ENCODE measurements around the gene POU1F1. TPM values are rescaled to one million over a fixed set of nuclear protein-coding genes. Genes with fewer than 3 reads are reported as not detected.

Gene POU1F1
- total RNA-seq, 2 donors from 2014 or later, result not detected

DNA sequence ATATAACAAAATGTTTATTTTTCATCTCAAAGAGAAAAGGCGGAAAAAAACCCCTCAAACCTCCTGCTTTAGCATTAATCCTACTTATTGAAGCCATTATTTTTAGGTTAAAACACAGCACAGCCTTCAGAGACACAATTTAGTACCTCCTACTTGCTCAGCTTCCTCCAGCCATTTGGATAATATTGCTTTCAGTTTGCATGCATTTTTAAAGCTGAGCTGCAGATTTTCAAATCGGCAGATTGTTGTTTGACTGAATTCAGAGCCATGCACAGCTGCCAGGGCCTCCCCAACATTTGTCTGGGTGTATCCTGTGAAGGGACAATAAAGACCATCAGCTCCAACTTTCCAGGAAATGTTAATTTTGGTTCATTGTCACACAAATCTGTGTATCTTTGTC lies 14.5 kb downstream of the POU1F1 start:
- H3K36me3 ChIP-seq (ENCODE audit: control insufficient read depth, insufficient read depth, low read length), result no peaks in the 10 kb centered on the region
- Mint-ChIP-seq H3K4me3 (no peak overlapping the region), H3K27me3 (ENCODE audit: insufficient read depth) (no peaks in the 10 kb centered on the region), H3K9me3 (no peaks in the 10 kb centered on the region), H3K4me1 (peaks cover 1% of the 10 kb centered on the region), H3K27ac (no peak overlapping the region), H3K36me3 (ENCODE audit: low read depth) (no peaks in the 10 kb centered on the region)
- H3K27me3 ChIP-seq (ENCODE audit: control insufficient read depth, insufficient read depth, low read length, poor library complexity, severe bottlenecking), result no peaks in the 10 kb centered on the region
- H3K4me1 ChIP-seq (ENCODE audit: control insufficient read depth, insufficient read depth, low read length), result no peaks in the 10 kb centered on the region
- H3K9ac ChIP-seq (ENCODE audit: extremely low read depth, low read length, poor library complexity, severe bottlenecking), result no peak overlapping the region
- no peaks in the 10 kb centered on the region for H3K9me3 ChIP-seq (ENCODE audit: control insufficient read depth, low read length)
- H3K27ac ChIP-seq (ENCODE audit: low read depth, low read length), result no peak overlapping the region
- no peak overlapping the region for H3K4me3 ChIP-seq (ENCODE audit: low read length)
- TF ChIP-seq CTCF (conservative IDR thresholded peaks at IDR 0.05), result no peak
- 67 to 87% methylated on average over 1 to 2 of the region's 2 CpGs for WGBS, 2 experiments (ENCODE audit: insufficient coverage in 1 of 2, insufficient read length in 1 of 2)
- no peak for DNase-seq

DNA sequence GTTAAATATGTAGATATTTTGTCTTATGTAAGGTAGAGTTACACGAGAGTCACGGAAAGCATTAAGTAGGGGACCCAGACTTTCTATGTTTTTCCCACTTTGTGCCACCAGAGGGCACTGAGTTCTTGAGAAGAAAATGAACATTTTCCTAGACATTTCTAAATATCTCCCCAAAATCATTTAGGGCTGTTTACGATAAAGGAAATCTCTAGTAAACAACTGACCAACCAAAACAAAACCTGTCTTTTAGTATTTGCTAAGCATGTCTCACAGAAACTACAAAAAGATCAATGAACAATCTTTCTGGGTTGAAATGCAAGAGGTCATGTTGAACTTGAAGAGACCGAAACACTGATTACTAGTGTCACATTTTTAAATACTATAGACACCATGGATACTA lies 16.1 kb downstream of the POU1F1 start:
- Histone ChIP-seq H3K27ac (ENCODE audit: low read depth, low read length) (no peak overlapping the region), H3K27me3 (ENCODE audit: control insufficient read depth, insufficient read depth, low read length, poor library complexity, severe bottlenecking) (no peaks in the 10 kb centered on the region), H3K9ac (ENCODE audit: extremely low read depth, low read length, poor library complexity, severe bottlenecking) (no peak overlapping the region), H3K4me1 (ENCODE audit: control insufficient read depth, insufficient read depth, low read length) (no peaks in the 10 kb centered on the region), H3K4me3 (ENCODE audit: low read length) (no peak overlapping the region), H3K36me3 (ENCODE audit: control insufficient read depth, insufficient read depth, low read length) (no peaks in the 10 kb centered on the region), H3K9me3 (ENCODE audit: control insufficient read depth, low read length) (no peaks in the 10 kb centered on the region)
- Mint-ChIP-seq H3K4me1 (peaks cover 1% of the 10 kb centered on the region), H3K9me3 (no peaks in the 10 kb centered on the region), H3K4me3 (no peak overlapping the region), H3K27ac (no peak overlapping the region), H3K27me3 (ENCODE audit: insufficient read depth) (no peaks in the 10 kb centered on the region), H3K36me3 (ENCODE audit: low read depth) (no peaks in the 10 kb centered on the region)
- TF ChIP-seq CTCF (conservative IDR thresholded peaks at IDR 0.05), result peak; percentile 83
- WGBS, 2 experiments (ENCODE audit: insufficient coverage in 1 of 2, insufficient read length in 1 of 2), result 42 to 80% methylated on average over 1 to 3 of the region's 4 CpGs
- DNase-seq, result peak; percentile 78

GRCh38 chr3:87250009-87250408 lies 26.4 kb downstream of the POU1F1 start:
- no peak overlapping the region for H3K9ac ChIP-seq (ENCODE audit: extremely low read depth, low read length, poor library complexity, severe bottlenecking)
- Mint-ChIP-seq H3K36me3 (ENCODE audit: low read depth) (peaks cover 36% of the 10 kb centered on the region), H3K27me3 (ENCODE audit: insufficient read depth) (no peaks in the 10 kb centered on the region), H3K4me3 (no peak overlapping the region), H3K4me1 (no peaks in the 10 kb centered on the region), H3K27ac (no peak overlapping the region), H3K9me3 (no peaks in the 10 kb centered on the region)
- WGBS, 2 experiments (ENCODE audit: insufficient coverage in 1 of 2, insufficient read length in 1 of 2), result 100% methylated on average over 1 of the region's 1 CpG; no CpG with 5 or more reads in 1 of the 2 experiments
- H3K4me1 ChIP-seq (ENCODE audit: control insufficient read depth, insufficient read depth, low read length), result no peaks in the 10 kb centered on the region
- H3K27ac ChIP-seq (ENCODE audit: low read depth, low read length), result no peak overlapping the region
- no peaks in the 10 kb centered on the region for H3K9me3 ChIP-seq (ENCODE audit: control insufficient read depth, low read length)
- H3K36me3 ChIP-seq (ENCODE audit: control insufficient read depth, insufficient read depth, low read length), result peaks cover 42% of the 10 kb centered on the region
- H3K27me3 ChIP-seq (ENCODE audit: control insufficient read depth, insufficient read depth, low read length, poor library complexity, severe bottlenecking), result no peaks in the 10 kb centered on the region
- DNase-seq, result no peak
- no peak overlapping the region for H3K4me3 ChIP-seq (ENCODE audit: low read length)
- TF ChIP-seq CTCF (conservative IDR thresholded peaks at IDR 0.05), result no peak
